OCI-LY1 (cell line): ENCODE results near the gene RABGAP1L.

ENCODE experiments used
- H2AFZ ChIP-seq: fragments of 200-600 bp; sonication (generic), shearing (Covaris generic); 2 replicates; pipeline ENCODE4 v1.6.0; 2014; ENCODE audit warnings: antibody characterized with exemption, mild to moderate bottlenecking, low read length
- H3F3A ChIP-seq: fragments of 200-600 bp; sonication (generic), shearing (Covaris generic); 2 replicates; pipeline ENCODE4 v1.6.0; 2014; ENCODE audit warnings: mild to moderate bottlenecking, antibody characterized with exemption, low read length, moderate library complexity; ENCODE audit not compliant: insufficient read depth
- H3K27ac ChIP-seq: fragments of 200-600 bp; sonication (generic); 2 replicates; pipeline ENCODE4 v1.5.1; 2014; ENCODE audit warnings: low read length, mixed run types, mild to moderate bottlenecking, low read depth; ENCODE audit not compliant: poor library complexity, severe bottlenecking
- H3K27me3 ChIP-seq: fragments of 200-600 bp; sonication (generic); 2 replicates; pipeline ENCODE4 v1.6.0; 2014; ENCODE audit warnings: antibody characterized with exemption, mild to moderate bottlenecking, low read length, moderate library complexity; ENCODE audit not compliant: insufficient read depth
- H3K36me3 ChIP-seq: fragments of 200-600 bp; sonication (generic); 2 replicates; pipeline ENCODE4 v1.6.1; 2014; ENCODE audit warnings: mild to moderate bottlenecking, antibody characterized with exemption, low read length, moderate library complexity, mixed read lengths; ENCODE audit not compliant: insufficient read depth
- H3K4me1 ChIP-seq: fragments of 200-600 bp; sonication (generic); 2 replicates; pipeline ENCODE4 v1.5.1; 2014; ENCODE audit warnings: mild to moderate bottlenecking, low read length, moderate library complexity; ENCODE audit not compliant: insufficient read depth, severe bottlenecking
- H3K4me2 ChIP-seq: fragments of 200-600 bp; sonication (generic), shearing (Covaris generic); 2 replicates; pipeline ENCODE4 v1.6.1; 2014; ENCODE audit warnings: low read length
- H3K4me3 ChIP-seq: fragments of 200-600 bp; sonication (generic); 2 replicates; pipeline ENCODE4 v1.5.1; 2014; ENCODE audit warnings: low read length, low read depth, mild to moderate bottlenecking, mixed read lengths; ENCODE audit not compliant: poor library complexity, severe bottlenecking
- H3K79me2 ChIP-seq: fragments of 200-600 bp; shearing (Covaris generic); 2 replicates; pipeline ENCODE4 v1.6.1; 2016; ENCODE audit warnings: mixed run types, low read length, mixed read lengths; ENCODE audit not compliant: insufficient read depth
- H3K9ac ChIP-seq: fragments of 200-600 bp; sonication (generic), shearing (Covaris generic); 2 replicates; pipeline ENCODE4 v1.6.1; 2014; ENCODE audit warnings: mild to moderate bottlenecking, low read length, mixed read lengths
- H3K9me2 ChIP-seq: fragments of 200-600 bp; sonication (generic), shearing (Covaris generic); 2 replicates; pipeline ENCODE4 v1.6.1; 2014; ENCODE audit warnings: low read depth, mild to moderate bottlenecking, low read length, mixed read lengths
- H3K9me3 ChIP-seq: fragments of 200-600 bp; shearing (Covaris generic); 2 replicates; pipeline ENCODE4 v1.6.1; 2014; ENCODE audit warnings: low read length, mixed read lengths
- H4K20me1 ChIP-seq: fragments of 200-600 bp; sonication (generic), shearing (Covaris generic); 2 replicates; pipeline ENCODE4 v1.6.0; 2016; ENCODE audit warnings: mild to moderate bottlenecking, low read length; ENCODE audit not compliant: insufficient read depth
- EZH2 ChIP-seq: fragments of 200-600 bp; sonication (generic), shearing (Covaris generic); IDR thresholded peaks from 2 replicates; pipeline ENCODE4 v1.8.0; 2017; ENCODE audit warnings: borderline replicate concordance, mixed run types, mild to moderate bottlenecking, antibody characterized with exemption, low read length, moderate library complexity, mixed read lengths
- TF ChIP-seq, protein P1 (sequence below): fragments of 200-600 bp; sonication (generic), shearing (Covaris generic); IDR thresholded peaks from 2 replicates; pipeline ENCODE4 v1.5.1; 2017; ENCODE audit warnings: mild to moderate bottlenecking, antibody characterized with exemption, low read length, moderate library complexity, mixed read lengths

The RABGAP1L gene

GRCh38 chr1:174209347-174210187, 50.2 kb downstream of the RABGAP1L start:
- H3K79me2 ChIP-seq, result peaks cover 23% of the 10 kb centered on the region
- H3K36me3 ChIP-seq, result no peaks in the 10 kb centered on the region; the same call in 1 of the 2 replicates
- H3K4me2 ChIP-seq, result no peak overlapping the region

GRCh38 chr1:174211486-174211885, 52.2 kb downstream of the RABGAP1L start:
- Histone ChIP-seq H3K27ac (no peak overlapping the region), H3K79me2 (peaks cover 16% of the 10 kb centered on the region)
- TF ChIP-seq, protein P1, sequence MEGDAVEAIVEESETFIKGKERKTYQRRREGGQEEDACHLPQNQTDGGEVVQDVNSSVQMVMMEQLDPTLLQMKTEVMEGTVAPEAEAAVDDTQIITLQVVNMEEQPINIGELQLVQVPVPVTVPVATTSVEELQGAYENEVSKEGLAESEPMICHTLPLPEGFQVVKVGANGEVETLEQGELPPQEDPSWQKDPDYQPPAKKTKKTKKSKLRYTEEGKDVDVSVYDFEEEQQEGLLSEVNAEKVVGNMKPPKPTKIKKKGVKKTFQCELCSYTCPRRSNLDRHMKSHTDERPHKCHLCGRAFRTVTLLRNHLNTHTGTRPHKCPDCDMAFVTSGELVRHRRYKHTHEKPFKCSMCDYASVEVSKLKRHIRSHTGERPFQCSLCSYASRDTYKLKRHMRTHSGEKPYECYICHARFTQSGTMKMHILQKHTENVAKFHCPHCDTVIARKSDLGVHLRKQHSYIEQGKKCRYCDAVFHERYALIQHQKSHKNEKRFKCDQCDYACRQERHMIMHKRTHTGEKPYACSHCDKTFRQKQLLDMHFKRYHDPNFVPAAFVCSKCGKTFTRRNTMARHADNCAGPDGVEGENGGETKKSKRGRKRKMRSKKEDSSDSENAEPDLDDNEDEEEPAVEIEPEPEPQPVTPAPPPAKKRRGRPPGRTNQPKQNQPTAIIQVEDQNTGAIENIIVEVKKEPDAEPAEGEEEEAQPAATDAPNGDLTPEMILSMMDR, result no peak
- TF ChIP-seq EZH2, result no peak

More at GRCh38 chr1:174209347-174210187, 50.2 kb downstream of the RABGAP1L start:
- Histone ChIP-seq H3K4me3 (no peak overlapping the region), H2AFZ (no peak overlapping the region), H3K27ac (no peak overlapping the region), H3K9me3 (peaks cover 12% of the 10 kb centered on the region; the same call in 1 of the 2 replicates), H3K9me2 (no peaks in the 10 kb centered on the region), H3K4me1 (no peaks in the 10 kb centered on the region), H4K20me1 (no peaks in the 10 kb centered on the region), H3K27me3 (no peaks in the 10 kb centered on the region), H3K9ac (no peak overlapping the region), H3F3A (no peaks in the 10 kb centered on the region)
- TF ChIP-seq, protein P1, result no peak
- no peak for TF ChIP-seq EZH2

GRCh38 chr1:174215766-174216165, 56.4 kb downstream of the RABGAP1L start:
- no peak overlapping the region for H3K27ac ChIP-seq
- H3K9me2 ChIP-seq, result no peaks in the 10 kb centered on the region
- H3K36me3 ChIP-seq, result no peaks in the 10 kb centered on the region
- peaks cover 5% of the 10 kb centered on the region; the same call in 1 of the 2 replicates for H3K79me2 ChIP-seq
- H3K4me1 ChIP-seq, result peaks cover 33% of the 10 kb centered on the region
- no peak overlapping the region for H3K9ac ChIP-seq
- no peaks in the 10 kb centered on the region for H3K27me3 ChIP-seq
- H3K4me3 ChIP-seq, result no peak overlapping the region
- no peaks in the 10 kb centered on the region for H4K20me1 ChIP-seq
- 0 out of 2 replicates have a peak, but pooled peaks cover 2% of the 10 kb centered on the region for H3K9me3 ChIP-seq
- no peaks in the 10 kb centered on the region for H3F3A ChIP-seq
- no peak for TF ChIP-seq EZH2
- TF ChIP-seq, protein P1, result no peak
- no peak overlapping the region for H2AFZ ChIP-seq
- H3K4me2 ChIP-seq, result no peak overlapping the region

More at GRCh38 chr1:174211486-174211885, 52.2 kb downstream of the RABGAP1L start:
- no peak overlapping the region for H3K4me2 ChIP-seq
- no peak overlapping the region for H3K9ac ChIP-seq
- no peaks in the 10 kb centered on the region for H4K20me1 ChIP-seq
- H3K4me1 ChIP-seq, result no peaks in the 10 kb centered on the region
- no peak overlapping the region for H3K4me3 ChIP-seq
- H3K27me3 ChIP-seq, result no peaks in the 10 kb centered on the region
- H2AFZ ChIP-seq, result no peak overlapping the region
- no peaks in the 10 kb centered on the region for H3K9me2 ChIP-seq
- no peaks in the 10 kb centered on the region; the same call in 1 of the 2 replicates for H3K36me3 ChIP-seq
- no peaks in the 10 kb centered on the region for H3F3A ChIP-seq
- H3K9me3 ChIP-seq, result peaks cover 8% of the 10 kb centered on the region; the same call in 1 of the 2 replicates
